T-helper 2 cell (primary cell): ENCODE measurements around the gene NTRK3.
"Not testable (repeated sequence)": the region's sequence is repeated elsewhere in the genome, so short reads cannot be mapped to it uniquely, and the experiment has no call there.

Experiments
- DNase-seq, 5 experiments: peaks; one replicate each; pipeline versions ENCODE4 v3.0.0 to v3.0.0-alpha.2; 2012 to 2022

NTRK3 gene

DNA sequence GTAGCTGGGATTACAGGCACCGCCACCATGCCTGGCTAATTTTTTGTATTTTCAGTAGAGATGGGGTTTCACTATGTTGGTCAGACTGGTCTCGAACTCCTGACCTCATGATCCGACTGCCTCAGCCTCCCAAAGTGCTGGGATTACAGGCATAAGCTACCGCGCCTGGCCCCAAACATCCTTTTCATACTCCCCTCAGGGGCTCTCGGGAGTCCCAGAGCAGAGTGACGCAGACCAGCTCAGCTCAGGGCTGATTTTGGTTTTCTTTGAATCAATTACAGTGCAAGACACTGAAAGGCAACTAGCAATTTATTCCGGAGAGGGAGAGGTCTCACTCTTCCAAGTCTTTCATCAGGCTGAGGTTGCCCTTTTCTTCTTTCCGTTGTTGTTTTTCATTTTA, 184.4 kb downstream of the NTRK3 start:
- not testable (repeated sequence) for DNase-seq

DNA sequence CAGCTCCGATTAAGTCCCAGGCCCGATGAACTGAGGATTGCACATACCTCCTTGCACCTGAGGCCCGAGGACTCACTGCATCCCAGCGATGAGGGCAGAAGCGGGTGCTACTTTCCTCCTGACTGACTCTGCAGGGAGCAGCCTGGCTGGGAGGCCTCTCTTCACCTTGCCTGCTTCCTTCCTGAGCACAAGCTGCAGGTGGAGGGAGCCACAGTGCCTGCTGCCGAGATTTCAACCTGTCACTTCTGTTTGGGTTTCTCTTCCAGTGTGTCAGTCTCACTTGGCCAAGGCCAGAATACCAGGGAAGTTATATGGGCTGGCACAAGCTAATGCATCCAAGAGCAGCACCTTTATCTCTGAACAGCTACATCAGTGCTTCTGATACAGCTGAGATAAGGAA, 185.4 kb downstream of the NTRK3 start:
- DNase-seq = no peak

DNA sequence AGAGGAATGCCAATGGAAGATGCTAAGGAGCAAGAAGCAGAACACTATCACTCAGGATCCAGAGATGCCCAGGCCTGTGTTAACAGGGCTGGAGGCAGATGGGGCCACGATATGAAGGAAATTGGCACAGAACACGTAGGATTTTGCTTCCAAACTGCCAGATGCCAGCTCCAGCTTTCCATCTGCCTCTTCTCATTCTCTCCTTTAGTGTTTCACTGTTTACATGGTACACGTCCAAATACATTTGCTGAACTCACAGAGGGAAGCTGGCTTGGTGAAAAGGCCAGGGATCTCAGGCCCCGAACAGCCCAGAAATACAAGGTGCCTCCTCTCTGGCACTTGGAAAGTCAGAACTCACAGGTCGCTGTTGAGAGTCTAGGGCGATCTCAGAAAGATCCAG, 187.0 kb downstream of the NTRK3 start:
- no peak for DNase-seq

DNA sequence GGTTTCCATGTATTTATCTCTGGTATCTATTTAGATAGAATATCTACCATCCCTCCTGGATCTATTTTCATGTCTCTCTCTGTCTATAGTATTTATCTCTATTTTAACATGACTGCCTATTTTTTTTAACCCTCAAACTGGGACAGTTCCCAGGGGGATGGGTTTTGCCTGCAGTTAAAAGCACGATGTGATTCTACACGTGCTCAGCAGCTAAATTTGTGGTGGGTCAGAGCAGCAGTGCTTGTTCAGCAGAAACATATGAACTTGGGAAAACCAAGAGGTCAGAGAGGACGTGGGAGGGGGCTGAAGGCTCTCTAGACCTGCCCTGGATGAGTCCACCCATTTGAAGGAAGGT, 189.2 kb downstream of the NTRK3 start:
- no peak for DNase-seq

DNA sequence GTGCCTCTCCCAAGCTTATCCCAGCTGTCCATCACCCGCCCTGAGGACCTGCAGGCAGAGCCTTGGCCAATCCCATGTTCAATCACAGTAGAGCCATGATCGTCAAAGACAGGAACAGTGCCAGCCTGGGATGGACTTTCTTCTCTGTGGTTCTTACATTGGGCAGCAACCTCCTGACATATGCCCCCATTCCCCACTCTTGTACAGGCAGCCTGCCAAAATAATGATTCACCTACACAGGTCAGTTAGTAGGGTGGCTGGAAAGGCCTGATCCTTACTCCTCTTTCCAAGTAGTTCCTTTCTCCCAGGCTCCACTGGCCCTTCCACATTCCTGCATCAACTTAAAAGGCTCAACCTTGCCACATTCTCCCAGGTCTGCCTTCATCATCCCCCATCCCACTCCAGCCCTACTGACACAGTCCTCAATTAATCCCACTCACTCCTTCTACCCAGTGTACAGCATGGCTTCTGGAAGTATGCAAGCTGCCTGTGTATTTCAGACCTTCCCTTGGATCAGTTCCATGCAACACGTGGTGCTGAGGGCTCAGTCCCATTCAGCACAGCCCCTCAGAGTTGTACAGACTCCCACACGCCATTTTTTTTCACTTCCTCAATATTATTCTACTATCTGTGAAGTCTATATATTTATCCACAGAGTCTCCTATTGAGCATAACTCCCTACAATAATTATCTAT, 189.8 kb downstream of the NTRK3 start:
- DNase-seq = no peak

DNA sequence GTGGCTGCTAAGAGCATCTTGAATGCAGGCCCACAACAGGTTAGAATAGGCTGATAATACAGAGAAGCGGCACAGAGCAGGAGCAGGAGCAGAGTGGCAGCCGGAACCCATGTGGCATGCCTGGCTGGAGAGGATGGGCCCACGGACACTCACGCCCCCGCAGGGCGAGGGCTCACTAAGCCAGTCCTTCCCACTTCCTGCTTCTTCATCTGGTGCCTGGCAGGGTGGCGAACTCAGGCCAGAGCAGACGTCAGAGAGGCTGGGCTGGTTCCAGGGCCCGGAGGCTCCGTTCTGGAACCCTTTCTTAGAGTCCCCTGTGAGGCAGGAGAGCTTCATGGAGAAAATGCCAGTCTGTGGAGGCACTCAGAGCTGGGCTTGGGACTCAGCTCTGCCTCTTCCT, 195.1 kb downstream of the NTRK3 start:
- DNase-seq = no peak

DNA sequence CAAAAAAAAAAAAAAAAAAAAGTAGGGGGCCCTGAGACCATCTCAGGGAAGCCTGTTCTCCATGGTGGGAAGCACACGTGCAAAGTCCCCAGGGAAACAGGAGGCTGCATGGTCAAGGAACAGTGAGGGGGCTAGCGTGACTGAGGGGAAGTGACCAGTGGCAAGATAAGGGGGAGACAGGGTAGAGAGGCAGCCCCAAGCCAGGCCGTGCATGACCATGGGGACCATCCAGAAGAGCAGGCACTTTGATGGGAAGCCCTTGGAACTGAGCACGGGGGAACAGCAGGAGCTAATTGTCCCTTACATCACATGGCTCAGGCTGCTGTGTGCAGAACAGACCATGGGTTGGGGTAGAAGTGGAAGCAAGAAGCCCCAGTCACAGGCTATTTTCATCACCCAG, 196.2 kb downstream of the NTRK3 start:
- DNase-seq = no peak

DNA sequence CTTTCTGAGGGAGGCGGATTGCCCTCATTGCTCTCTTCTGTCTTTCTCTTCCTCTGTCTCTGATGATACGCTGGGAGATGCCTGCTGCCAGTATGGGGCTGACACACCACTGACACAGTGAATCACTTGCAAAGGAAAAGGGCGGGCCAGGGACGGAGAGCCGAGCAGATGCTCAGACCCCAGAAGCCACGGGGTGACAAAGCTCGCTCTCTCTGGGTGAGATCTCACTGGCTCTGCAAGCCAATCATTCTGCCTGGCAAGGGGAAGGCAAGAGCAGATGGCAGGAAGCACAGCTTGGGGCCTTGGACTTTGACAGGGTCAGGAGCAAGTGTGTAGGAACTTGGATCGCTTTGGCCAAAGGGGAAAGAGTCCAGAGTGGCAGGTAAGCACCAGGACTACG, 198.7 kb downstream of the NTRK3 start:
- no peak for DNase-seq

DNA sequence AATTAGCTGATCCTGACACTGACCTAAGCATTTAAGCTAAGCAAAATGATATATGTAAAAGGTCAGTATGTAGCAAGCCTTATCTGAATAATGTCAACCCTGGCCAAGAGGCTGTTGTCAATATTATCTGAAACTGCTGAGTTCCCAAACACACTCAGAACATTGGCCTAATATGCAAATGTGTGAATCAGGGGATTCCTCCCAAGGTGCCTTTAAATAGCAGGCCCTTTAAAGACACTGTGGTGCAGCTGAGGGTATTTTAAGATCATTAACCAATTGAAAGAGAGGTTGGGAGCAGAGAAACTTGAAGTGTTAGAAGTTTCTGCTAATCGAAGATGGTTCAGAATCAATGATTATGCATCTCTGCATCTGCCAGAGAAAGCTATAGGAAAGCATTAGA, 207.0 kb downstream of the NTRK3 start:
- DNase-seq = no peak

DNA sequence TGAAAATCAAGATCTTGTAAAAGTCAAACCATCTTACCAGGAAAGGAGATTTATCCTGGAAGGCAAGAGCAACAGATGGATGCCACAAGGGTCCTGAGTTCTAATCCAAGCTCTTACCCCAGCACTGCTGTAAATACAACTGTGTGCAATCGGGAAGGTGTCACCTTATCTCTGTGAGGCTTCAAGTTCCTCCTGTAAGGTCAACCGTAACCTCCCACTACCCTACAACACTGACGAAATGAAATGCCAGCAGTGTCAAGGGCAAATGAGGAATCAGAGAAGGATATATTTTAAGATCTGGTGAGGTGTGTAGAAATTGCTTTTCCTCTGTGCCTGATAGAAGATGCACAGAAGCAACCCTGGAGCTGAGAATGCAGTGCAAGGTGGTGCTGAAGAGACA, 207.8 kb downstream of the NTRK3 start:
- DNase-seq = no peak

DNA sequence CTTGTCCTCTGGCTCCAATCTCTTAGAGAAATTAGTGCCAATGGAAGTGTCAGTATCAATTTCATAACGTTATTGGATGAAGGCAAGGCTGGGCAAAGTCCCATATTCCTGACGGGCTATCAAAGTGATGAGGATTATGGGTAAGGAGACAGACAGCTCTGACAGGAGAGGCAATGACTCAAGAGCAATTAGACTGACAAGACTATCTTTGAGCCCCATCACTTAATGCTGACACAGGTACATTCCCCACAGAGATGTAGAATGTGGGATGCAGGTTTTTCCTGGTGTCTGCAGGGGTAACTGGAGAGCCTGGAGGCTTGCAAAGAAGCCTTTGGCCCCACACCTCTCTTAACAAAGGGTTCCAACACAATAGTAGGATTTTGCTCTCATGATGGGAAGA, 208.3 kb downstream of the NTRK3 start:
- DNase-seq = no peak

DNA sequence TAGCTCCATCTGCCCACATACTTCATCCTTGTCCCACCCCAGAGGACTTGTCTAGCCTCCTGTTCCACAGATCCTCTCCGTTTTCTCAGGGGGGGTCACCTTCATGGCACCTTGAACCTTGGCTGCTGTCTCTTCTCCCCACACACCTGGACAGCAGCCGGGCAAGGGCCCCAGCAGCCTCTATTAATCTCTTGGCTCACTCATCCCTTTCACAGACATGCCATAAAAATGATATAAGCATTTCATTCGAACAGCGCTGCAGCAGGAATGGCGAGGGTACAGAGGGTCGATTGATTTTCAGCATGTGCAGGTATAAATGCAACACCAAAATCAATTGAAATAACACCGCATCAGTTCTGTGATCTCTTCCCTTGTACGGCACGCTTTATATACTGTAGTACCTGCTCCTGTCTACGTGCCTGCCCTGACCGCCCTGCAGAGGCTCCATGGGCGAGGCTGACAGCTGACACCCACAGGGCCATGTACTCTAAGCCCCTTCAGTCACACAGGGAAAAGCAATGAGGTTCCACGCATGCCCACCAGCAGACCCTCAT, 209.9 kb downstream of the NTRK3 start:
- DNase-seq = no peak

DNA sequence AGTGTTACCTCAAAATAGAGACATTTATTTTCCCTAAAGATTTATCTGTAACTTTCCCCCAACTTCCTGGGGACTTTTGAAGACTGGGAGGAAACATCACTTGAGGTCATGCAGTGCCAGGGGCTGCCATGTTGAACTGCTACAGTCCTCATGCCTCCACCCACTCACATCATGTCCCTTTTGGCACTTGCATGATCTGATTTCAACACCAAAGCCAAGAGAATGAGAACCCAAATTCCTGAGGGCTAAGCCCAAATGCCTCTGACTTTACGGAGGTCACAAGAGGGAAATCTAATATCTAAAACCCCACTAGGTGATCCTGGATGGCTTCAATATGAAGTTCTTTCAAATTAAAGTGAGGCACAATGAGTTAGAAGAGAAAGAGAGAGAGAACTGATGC, 213.1 kb downstream of the NTRK3 start:
- DNase-seq = no peak

DNA sequence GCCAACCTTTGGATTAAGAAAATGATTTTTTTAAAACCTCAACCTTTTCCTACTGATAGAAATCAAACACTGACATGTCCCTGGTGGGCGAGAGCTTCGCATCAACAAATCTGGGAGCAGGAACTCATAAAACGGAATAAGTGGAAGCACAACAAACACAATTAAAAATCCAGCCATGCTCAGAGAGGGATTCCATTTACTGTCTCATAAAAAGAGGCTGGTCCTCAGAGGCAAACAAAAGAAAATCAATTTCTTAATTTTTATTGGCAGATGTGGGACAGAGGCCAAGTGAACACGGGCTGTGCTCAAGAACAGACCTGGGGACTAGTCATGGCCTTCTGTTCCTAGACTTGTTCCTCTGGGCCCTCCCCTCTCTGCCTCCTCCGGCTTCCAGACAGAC, 214.5 kb downstream of the NTRK3 start:
- DNase-seq = no peak

DNA sequence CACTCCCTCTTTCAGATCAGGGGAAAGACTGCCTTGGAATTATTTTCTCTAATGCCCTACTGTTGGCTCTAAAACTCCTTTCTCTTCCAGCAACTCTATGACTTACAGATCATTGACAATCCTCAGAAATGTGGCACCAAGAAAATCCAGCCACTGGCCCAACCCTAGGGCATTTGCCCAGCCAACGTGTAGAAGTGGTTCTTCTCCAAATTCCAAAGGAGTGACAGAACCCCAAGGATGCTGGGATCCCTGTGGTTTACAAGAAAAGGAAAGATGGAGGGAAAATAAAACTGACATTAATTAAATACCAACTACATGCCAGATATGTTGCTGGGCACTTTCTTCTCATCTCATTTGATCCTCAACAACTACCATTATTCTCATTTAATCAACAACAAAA, 216.0 kb downstream of the NTRK3 start:
- no peak for DNase-seq

DNA sequence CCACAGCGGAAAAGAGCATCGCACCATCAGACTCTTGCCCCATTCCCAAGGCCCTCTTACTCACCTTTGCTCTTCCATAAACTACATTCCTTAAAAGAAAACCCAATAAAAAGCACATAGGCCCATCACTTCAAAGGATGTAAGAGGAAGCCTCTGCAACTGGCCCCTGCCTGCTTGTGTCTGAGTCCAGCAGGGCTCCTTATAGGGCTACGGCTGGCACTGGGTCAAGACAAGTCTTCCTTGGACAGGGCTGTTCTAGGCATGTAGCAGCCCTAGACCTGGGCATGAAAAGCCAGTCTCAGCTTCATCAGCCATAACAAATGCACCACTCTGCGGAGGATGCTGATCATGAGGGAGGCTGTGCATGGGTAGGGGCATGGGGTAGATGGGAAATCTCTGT, 218.3 kb downstream of the NTRK3 start:
- DNase-seq = no peak

DNA sequence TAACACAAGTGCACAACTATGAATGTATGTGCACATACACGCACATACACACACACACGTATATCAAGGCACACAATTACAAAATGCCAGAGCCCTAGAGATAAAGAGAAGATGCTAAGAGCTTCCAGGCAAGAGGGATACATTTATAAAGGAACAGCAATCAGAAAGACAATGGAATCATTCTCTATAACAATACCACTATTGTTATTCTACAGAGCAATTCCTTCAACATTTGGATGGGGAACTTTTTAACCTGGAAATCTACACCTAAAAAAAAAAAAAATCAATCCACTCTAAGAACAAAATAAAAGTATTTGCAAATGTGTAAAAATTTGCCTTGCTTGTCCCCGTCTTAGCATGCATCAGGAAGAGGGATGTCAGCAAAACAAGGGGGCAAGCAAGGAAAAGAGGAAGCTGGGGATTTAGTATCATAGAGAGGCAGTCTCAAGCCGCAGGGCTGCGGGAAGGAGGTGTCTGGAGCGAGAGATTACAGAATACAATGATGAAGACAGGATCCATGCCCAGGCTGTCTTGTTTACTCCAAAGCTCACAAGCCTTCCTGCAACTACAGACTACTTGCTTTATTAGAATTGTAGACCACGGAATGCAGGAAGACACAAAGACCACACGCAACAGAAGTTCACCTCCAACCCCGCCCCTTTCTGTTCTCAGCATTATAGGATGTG, 220.2 kb downstream of the NTRK3 start:
- DNase-seq = no peak

DNA sequence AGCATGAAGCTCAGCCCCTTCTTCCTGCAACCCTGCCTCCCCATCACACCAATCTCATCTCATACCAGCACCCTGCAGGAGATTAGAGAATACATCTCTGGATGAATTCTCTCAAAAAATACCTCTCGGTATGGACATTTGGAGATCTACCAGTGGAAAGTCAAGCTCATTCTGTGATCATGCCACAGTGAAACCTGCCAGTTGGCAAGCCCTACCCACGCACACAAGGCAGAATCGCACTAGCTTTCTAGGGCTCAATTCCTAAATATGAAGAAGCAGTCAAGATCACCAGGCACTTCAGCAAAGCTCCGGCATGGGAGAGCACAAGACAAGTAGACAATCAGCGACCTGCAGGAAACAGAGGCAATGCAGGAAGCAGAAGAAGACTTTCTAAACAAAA, 221.2 kb downstream of the NTRK3 start:
- no peak for DNase-seq

DNA sequence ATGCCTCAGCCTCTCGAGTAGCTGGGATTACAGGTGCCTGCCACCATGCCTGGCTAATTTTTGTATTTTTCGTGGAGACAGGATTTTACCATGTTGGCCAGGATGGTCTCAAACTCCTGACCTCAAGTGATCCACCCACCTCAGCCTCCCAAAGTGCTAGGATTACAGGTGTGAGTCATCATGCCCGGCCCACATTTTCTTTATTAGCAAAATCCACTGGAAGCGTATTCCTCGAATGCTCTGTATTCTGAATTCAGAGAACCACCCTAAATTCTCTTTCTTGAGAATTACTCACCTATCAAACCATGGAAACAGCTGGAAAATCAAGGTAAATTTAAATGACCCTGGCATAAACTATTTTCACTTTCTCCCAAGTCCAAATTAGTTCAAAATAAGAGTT, 223.1 kb downstream of the NTRK3 start:
- not testable (repeated sequence) for DNase-seq

DNA sequence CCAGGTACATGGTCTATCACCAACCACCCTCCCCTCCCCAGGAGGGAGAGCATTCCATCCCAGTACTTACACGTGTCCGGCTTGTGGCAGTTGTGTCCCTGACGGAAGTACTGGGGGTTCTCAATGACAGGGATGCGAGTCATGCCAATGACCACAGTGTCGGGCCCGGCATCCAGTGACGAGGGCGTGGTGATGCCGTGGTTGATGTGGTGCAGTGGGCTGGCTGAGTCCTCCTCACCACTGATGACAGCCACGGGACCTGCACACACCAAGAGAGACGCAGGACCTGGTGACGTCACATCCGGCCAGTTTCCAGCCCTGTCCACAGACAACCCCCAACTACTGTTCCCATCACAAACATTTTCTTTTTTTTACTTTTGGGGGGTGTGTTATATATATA, 223.8 kb downstream of the NTRK3 start:
- no peak for DNase-seq

DNA sequence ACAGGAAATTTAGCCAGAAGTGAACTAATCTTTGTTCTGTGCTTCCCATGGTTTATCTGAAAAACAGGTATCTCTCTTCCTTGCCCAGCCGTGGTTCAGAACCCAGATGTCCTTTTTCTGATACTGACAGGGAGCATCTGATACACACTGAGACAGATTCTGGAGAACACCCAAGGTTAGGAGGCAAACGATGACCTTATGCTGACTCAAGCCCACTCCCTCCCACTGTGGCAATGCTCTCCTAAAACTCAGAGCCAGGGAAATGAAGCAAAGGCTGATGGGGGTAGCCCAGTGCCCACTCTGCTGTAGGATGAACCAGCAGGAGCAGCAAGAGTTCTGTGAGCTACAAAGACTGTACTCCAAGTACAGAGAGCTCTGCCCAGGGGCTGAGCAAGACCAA, 225.1 kb downstream of the NTRK3 start:
- DNase-seq = no peak

DNA sequence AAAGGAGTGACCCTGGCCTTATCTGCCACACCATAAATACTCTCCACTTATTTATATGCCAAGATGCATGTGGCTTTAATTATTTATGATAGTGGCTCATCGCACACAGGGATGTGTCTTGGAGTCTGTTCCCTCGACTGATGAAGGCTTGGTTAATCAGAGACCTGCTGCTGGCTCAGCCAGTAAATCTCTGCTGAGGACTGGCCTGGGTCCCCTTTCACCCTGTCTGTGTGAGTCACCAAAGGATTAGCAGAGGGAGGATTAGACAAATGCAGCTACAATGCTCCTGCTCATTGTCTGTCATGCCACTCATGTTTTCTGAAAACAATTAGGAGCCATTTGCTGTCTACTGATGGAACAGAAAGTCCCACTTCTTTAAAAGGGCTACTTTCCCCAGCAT, 226.8 kb downstream of the NTRK3 start:
- no peak for DNase-seq

DNA sequence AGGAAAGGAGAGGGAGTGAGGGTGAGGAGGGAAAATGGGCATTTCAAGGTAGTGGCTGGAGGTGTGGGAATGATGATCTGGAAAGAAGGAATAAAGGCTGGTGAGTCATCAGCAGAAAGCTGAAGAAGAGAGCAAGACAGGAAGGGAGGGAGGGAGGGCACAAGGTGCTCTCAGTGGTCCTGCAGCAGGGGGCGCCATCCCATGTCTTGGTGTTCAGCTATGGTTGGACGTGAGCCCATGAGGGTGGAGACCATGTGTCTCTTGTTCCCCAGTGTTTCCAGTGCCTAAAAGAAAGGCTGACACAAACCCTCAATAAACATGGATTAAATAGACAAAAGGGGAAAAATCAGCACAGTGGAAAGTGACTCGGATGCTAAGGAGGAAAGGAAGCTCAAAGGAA, 228.5 kb downstream of the NTRK3 start:
- no peak for DNase-seq

DNA sequence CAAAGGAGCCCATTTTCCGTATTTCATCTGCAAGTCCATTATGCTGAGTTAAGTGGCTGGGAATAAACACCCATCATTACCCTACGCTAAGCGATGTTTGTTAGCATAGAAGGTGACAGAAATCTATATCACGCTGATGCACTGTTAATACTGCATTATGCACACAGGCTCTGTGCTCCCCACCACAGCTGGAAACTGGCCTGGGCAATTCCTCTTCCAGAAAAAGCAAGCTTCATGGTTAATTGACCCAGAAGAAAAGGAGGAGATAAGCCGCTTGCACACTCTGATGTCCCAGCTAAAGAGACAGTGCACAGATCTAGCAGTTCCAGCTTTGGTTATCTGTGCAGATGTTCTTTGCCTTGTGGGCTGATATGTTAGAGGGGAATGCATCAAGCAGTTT, 232.6 kb downstream of the NTRK3 start:
- no peak for DNase-seq

DNA sequence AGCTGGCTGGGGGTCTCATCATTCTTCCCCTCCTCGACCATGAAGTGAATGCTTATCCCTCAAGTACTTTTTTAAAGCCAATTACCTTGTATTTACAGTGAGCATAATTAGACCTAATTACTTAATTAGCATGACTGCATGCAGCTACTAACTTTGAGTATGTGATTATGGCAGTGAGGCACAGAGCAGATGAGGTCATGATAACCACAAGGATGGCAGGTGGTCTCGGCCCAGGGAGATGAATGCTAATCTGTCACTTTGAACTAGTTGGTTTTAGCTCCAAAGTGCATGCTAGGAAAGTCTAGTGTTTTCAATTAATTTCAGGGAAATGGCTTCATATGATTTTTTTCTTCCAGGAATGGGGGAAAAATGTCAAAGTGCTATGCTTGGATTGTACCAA, 233.8 kb downstream of the NTRK3 start:
- no peak for DNase-seq
